ENCODE data around the gene PRKCA.

- TF ChIP-seq CTCF (IDR thresholded peaks at IDR 0.05) (no peak), POLR2A (IDR thresholded peaks at IDR 0.05) (no peak)
These were observed 486.7 kb downstream of the PRKCA start for GRCh38 chr17:66789093-66789492.
